ENCODE results near the gene PDCD10. TPM values are rescaled to one million over a fixed set of nuclear protein-coding genes. Genes with fewer than 3 reads are reported as not detected.

Gene PDCD10
- polyA plus RNA-seq, 1 donor from 2014 or later: 79.1 TPM

GRCh38 chr3:167714871-167715270 is 19.8 kb downstream of the PDCD10 start:
- no peak overlapping the region for H3K27ac ChIP-seq (ENCODE audit: low read length)
- peaks cover 9% of the 10 kb centered on the region for H3K79me2 ChIP-seq (replicated peaks; ENCODE audit: insufficient read depth, low read length)
- no peak overlapping the region for H2AFZ ChIP-seq (ENCODE audit: low read depth, low read length)
- TF ChIP-seq MXI1 (conservative IDR thresholded peaks at IDR 0.05; ENCODE audit: poor library complexity, severe bottlenecking) (no peak), SMC3 (conservative IDR thresholded peaks at IDR 0.05; ENCODE audit: poor library complexity) (no peak), CTCF (IDR thresholded peaks at IDR 0.05; ENCODE audit: poor library complexity, severe bottlenecking) (no peak), REST (IDR thresholded peaks at IDR 0.05; ENCODE audit: borderline replicate concordance) (no peak), TAF1 (IDR thresholded peaks at IDR 0.05; ENCODE audit: low read depth) (no peak), RAD21 (conservative IDR thresholded peaks at IDR 0.05) (no peak), POLR2AphosphoS5 (IDR thresholded peaks at IDR 0.05) (no peak), EZH2 (IDR thresholded peaks at IDR 0.05; ENCODE audit: borderline replicate concordance, insufficient read depth, low read length, poor library complexity, severe bottlenecking) (no peak), EP300 (conservative IDR thresholded peaks at IDR 0.05; ENCODE audit: poor library complexity, severe bottlenecking) (no peak)
- no peak overlapping the region for H3K4me3 ChIP-seq (ENCODE audit: low read length)
- peaks cover 11% of the 10 kb centered on the region for H3K36me3 ChIP-seq (ENCODE audit: insufficient read depth, low read length)
- no peaks in the 10 kb centered on the region for H4K20me1 ChIP-seq (ENCODE audit: insufficient read depth)
- no peaks in the 10 kb centered on the region for H3F3A ChIP-seq (ENCODE audit: insufficient read depth, low read length, poor library complexity, severe bottlenecking)
- H3K27me3 ChIP-seq (ENCODE audit: insufficient read depth, low read depth, low read length): no peaks in the 10 kb centered on the region
- H3K9ac ChIP-seq (ENCODE audit: low read length): no peak overlapping the region
- H3K4me2 ChIP-seq (ENCODE audit: low read length): no peak overlapping the region
- no peaks in the 10 kb centered on the region for H3K9me3 ChIP-seq (ENCODE audit: low read length)
- no peaks in the 10 kb centered on the region for H3K9me2 ChIP-seq (ENCODE audit: insufficient read depth, low read length)

- no peaks in the 10 kb centered on the region for H3K9me2 ChIP-seq (ENCODE audit: insufficient read depth, low read length)
- no peaks in the 10 kb centered on the region for H4K20me1 ChIP-seq (ENCODE audit: insufficient read depth)
- no peak overlapping the region for H2AFZ ChIP-seq (ENCODE audit: low read depth, low read length)
Observed at GRCh38 chr3:167712445-167712844, 22.2 kb downstream of the PDCD10 start.

More at GRCh38 chr3:167712445-167712844, 22.2 kb downstream of the PDCD10 start:
- Histone ChIP-seq H3K9ac (ENCODE audit: low read length) (no peak overlapping the region), H3K4me3 (ENCODE audit: low read length) (no peak overlapping the region), H3K27ac (ENCODE audit: low read length) (no peak overlapping the region), H3K27me3 (ENCODE audit: insufficient read depth, low read depth, low read length) (no peaks in the 10 kb centered on the region), H3K36me3 (ENCODE audit: insufficient read depth, low read length) (no peaks in the 10 kb centered on the region), H3K9me3 (ENCODE audit: low read length) (no peaks in the 10 kb centered on the region), H3K79me2 (replicated peaks; ENCODE audit: insufficient read depth, low read length) (peaks cover 5% of the 10 kb centered on the region), H3K4me2 (ENCODE audit: low read length) (no peak overlapping the region), H3F3A (ENCODE audit: insufficient read depth, low read length, poor library complexity, severe bottlenecking) (no peaks in the 10 kb centered on the region)
- TF ChIP-seq TAF1 (IDR thresholded peaks at IDR 0.05; ENCODE audit: low read depth) (no peak), RAD21 (conservative IDR thresholded peaks at IDR 0.05) (no peak), CTCF (IDR thresholded peaks at IDR 0.05; ENCODE audit: poor library complexity, severe bottlenecking) (no peak), POLR2AphosphoS5 (IDR thresholded peaks at IDR 0.05) (no peak), MXI1 (conservative IDR thresholded peaks at IDR 0.05; ENCODE audit: poor library complexity, severe bottlenecking) (no peak), EP300 (conservative IDR thresholded peaks at IDR 0.05; ENCODE audit: poor library complexity, severe bottlenecking) (no peak), EZH2 (IDR thresholded peaks at IDR 0.05; ENCODE audit: borderline replicate concordance, insufficient read depth, low read length, poor library complexity, severe bottlenecking) (no peak), REST (IDR thresholded peaks at IDR 0.05; ENCODE audit: borderline replicate concordance) (no peak), SMC3 (conservative IDR thresholded peaks at IDR 0.05; ENCODE audit: poor library complexity) (no peak)

Data from neural cell (in vitro differentiated cells).